ENCODE measurements around the gene EFTUD2.

The EFTUD2 gene

DNA sequence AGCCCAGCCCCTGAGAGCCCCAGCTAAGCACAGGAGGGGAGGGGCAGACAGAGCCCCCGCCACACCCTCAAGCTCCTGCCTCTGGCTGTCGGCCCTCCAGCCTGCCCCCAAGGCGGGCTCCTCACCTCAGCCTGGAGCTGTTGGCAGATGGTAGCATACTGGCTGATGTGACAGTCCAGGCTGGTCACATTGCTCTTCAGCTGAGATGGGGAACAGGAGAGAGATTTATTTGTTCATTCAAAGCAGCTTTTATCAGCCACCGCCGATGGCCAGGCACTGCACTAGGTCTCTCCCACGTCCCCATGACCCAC lies 33.5 kb upstream of the EFTUD2 start:
- Histone ChIP-seq H3K4me3 (ENCODE audit: low read depth, low read length) (no peak overlapping the region), H3K4me1 (ENCODE audit: control insufficient read depth, insufficient read depth, low read length) (no peaks in the 10 kb centered on the region), H3K9ac (ENCODE audit: low read depth, low read length) (no peak overlapping the region), H3K27me3 (ENCODE audit: control insufficient read depth, insufficient read depth, low read length) (no peaks in the 10 kb centered on the region), H3K36me3 (ENCODE audit: control insufficient read depth, insufficient read depth, low read length) (peaks cover 75% of the 10 kb centered on the region), H3K9me3 (ENCODE audit: control insufficient read depth, insufficient read depth, low read length) (no peaks in the 10 kb centered on the region)

DNA sequence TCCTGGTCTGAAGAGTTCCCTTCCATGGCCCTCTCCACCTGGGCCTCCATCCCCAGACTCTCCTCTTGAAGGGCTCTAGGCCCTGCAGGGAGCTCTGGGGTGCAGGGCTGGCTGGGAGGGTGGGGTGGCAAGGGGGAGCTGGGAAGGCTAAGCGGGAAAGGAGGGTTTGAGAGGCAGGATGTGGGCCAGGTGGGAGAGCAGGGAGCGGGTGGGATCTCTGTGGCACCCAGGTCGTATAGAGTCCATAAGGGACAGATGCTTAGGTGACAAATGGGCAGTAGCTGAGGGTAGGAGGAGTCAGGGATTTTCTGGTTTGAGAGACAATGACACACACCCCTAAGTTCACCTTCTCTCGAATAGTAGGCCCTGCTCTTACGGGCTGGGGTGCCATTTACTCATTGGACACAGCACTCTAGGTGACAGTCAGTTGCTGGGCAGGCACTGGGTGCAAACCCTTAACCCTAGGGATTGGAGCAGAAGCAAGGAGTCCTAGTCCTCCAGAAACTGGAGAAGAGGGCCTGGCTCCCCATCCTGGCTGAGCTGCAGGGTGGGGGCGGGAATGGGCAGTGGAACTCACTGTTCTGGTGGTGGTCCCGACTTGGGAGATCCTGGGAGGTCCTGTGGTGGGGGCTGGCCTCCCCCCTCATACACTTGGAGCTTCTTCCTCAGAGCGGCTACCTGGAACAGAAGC lies 33.0 kb upstream of the EFTUD2 start:
- Histone ChIP-seq H3K36me3 (ENCODE audit: control insufficient read depth, insufficient read depth, low read length) (peaks cover 76% of the 10 kb centered on the region), H3K9me3 (ENCODE audit: control insufficient read depth, insufficient read depth, low read length) (no peaks in the 10 kb centered on the region), H3K9ac (ENCODE audit: low read depth, low read length) (no peak overlapping the region), H3K4me3 (ENCODE audit: low read depth, low read length) (no peak overlapping the region), H3K27me3 (ENCODE audit: control insufficient read depth, insufficient read depth, low read length) (no peaks in the 10 kb centered on the region), H3K4me1 (ENCODE audit: control insufficient read depth, insufficient read depth, low read length) (no peaks in the 10 kb centered on the region)

DNA sequence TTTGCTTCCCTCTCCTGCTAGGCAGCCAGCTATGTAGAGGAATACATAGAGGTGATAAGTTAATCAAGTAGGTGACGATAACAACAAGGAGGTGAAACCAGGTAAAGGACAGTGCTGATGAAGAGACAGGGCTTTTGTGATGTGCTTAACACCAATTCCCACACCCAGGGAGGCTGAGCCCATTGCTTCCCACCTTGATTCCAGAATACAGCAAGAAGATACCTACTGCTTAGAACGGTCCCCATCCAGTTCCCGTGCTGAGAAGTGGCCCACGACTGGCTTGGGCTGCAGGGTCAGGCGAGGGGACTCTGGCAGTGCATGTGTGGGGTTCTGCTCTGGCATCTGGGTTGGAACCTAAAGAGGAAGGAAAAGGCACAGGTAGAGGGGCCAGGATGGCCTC lies 32.1 kb upstream of the EFTUD2 start:
- no peaks in the 10 kb centered on the region for H3K9me3 ChIP-seq (ENCODE audit: control insufficient read depth, insufficient read depth, low read length)
- H3K9ac ChIP-seq (ENCODE audit: low read depth, low read length), result no peak overlapping the region
- H3K4me3 ChIP-seq (ENCODE audit: low read depth, low read length), result no peak overlapping the region
- no peaks in the 10 kb centered on the region for H3K27me3 ChIP-seq (ENCODE audit: control insufficient read depth, insufficient read depth, low read length)
- no peaks in the 10 kb centered on the region for H3K4me1 ChIP-seq (ENCODE audit: control insufficient read depth, insufficient read depth, low read length)
- peaks cover 81% of the 10 kb centered on the region for H3K36me3 ChIP-seq (ENCODE audit: control insufficient read depth, insufficient read depth, low read length)

DNA sequence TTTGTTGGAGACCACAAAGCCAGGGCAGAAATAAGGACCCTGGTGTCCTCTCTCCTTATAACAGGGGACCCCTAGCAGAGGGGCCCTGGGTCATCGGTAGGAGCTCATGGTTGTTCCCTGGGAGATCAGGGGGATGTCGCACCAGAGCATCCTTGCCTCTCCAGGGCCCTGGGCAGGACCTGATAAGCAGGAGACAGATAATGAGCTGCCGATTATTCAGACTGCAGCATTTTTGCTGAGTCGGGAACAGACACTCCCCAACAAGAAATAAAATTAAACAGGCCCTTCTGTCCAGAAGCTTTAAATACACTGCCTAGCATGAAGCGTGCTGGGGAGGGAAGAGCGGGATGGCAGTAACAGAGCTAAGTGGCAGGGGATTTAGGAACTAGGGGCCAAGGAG lies 31.4 kb upstream of the EFTUD2 start:
- Histone ChIP-seq H3K36me3 (ENCODE audit: control insufficient read depth, insufficient read depth, low read length) (peaks cover 75% of the 10 kb centered on the region), H3K4me3 (ENCODE audit: low read depth, low read length) (no peak overlapping the region), H3K9ac (ENCODE audit: low read depth, low read length) (no peak overlapping the region), H3K9me3 (ENCODE audit: control insufficient read depth, insufficient read depth, low read length) (no peaks in the 10 kb centered on the region), H3K4me1 (ENCODE audit: control insufficient read depth, insufficient read depth, low read length) (no peaks in the 10 kb centered on the region), H3K27me3 (ENCODE audit: control insufficient read depth, insufficient read depth, low read length) (no peaks in the 10 kb centered on the region)

DNA sequence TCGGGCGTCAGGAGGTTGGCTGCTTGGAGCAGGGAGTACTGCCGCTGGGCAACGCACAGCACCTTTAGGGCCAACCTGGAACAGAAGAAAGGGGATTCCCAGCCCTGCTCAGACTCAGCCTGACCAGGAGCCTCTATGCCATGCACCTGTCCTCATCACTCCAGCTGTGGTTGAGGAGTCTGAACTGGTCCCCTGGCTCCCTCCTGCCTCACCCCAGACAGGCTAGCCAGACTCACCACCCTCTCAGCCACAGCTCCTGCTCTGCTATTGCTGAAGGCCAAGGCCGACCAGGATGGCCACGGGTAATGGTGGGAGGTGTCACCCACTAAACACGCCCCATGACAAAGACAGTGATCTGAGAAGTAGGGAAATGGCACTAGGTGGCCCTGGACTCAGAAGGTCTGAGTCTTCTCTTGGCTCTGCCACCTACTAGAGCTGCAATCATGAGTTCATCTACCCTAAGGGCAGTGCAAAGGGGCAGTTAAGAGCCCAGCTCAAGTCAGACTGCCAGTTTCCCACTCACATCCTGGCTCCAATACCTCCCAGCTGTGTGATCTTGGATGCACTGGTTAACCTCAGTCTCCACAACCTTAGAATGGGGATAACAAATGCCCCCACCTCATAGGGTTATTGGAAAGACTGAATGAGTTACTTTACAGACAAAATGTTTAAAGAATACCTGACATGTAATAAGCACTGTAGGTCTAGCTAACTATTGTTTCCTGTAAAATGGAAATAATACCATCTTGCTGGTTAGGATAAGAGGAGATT lies 29.9 kb upstream of the EFTUD2 start:
- no peak overlapping the region for H3K9ac ChIP-seq (ENCODE audit: low read depth, low read length)
- H3K36me3 ChIP-seq (ENCODE audit: control insufficient read depth, insufficient read depth, low read length), result peaks cover 59% of the 10 kb centered on the region
- H3K27me3 ChIP-seq (ENCODE audit: control insufficient read depth, insufficient read depth, low read length), result no peaks in the 10 kb centered on the region
- no peaks in the 10 kb centered on the region for H3K4me1 ChIP-seq (ENCODE audit: control insufficient read depth, insufficient read depth, low read length)
- no peak overlapping the region for H3K4me3 ChIP-seq (ENCODE audit: low read depth, low read length)
- no peaks in the 10 kb centered on the region for H3K9me3 ChIP-seq (ENCODE audit: control insufficient read depth, insufficient read depth, low read length)

DNA sequence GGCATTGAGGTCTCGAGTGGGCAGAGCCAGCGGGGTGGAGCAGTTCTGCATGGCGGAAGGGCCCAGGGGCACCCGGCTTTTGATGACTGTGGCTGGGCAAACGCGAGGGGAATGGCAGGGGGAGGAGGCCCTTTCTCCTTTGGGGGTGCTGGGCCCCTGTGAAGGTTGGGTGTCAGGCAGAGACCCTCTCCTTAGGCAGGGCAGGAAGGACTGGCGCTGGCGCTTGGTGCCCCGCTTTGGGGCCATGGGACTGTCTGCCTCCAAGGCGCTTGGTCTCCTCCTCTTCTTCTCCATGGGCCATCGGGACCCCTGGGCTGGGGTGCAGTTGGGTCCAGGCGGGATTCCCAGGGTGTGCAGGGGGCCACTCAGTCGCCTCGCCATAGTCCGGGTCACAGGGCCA lies 28.9 kb upstream of the EFTUD2 start:
- H3K36me3 ChIP-seq (ENCODE audit: control insufficient read depth, insufficient read depth, low read length), result peaks cover 51% of the 10 kb centered on the region
- no peaks in the 10 kb centered on the region for H3K9me3 ChIP-seq (ENCODE audit: control insufficient read depth, insufficient read depth, low read length)
- H3K27me3 ChIP-seq (ENCODE audit: control insufficient read depth, insufficient read depth, low read length), result no peaks in the 10 kb centered on the region
- H3K9ac ChIP-seq (ENCODE audit: low read depth, low read length), result no peak overlapping the region
- H3K4me3 ChIP-seq (ENCODE audit: low read depth, low read length), result no peak overlapping the region
- H3K4me1 ChIP-seq (ENCODE audit: control insufficient read depth, insufficient read depth, low read length), result no peaks in the 10 kb centered on the region

DNA sequence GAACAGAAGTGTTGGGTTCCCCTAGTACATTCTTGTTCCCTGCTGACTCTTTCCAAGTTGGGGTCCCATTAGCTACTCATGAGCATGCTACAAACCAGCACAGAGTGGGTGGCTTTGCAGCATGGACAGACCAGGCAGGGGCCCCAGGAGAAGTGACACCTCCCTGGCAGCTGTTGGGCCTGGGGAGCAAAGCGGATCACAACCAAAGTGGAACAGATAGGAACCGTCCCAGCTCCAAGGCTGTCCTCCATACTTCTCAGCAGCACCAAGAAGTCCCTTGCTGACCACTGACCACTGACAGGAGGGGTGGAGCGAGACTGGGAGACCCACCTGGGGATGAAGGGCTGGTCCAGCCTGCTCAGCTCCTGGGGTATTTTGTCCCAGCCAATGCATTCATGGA lies 28.5 kb upstream of the EFTUD2 start:
- Histone ChIP-seq H3K36me3 (ENCODE audit: control insufficient read depth, insufficient read depth, low read length) (peaks cover 47% of the 10 kb centered on the region), H3K27me3 (ENCODE audit: control insufficient read depth, insufficient read depth, low read length) (no peaks in the 10 kb centered on the region), H3K4me3 (ENCODE audit: low read depth, low read length) (no peak overlapping the region), H3K9ac (ENCODE audit: low read depth, low read length) (no peak overlapping the region), H3K9me3 (ENCODE audit: control insufficient read depth, insufficient read depth, low read length) (no peaks in the 10 kb centered on the region), H3K4me1 (ENCODE audit: control insufficient read depth, insufficient read depth, low read length) (no peaks in the 10 kb centered on the region)

DNA sequence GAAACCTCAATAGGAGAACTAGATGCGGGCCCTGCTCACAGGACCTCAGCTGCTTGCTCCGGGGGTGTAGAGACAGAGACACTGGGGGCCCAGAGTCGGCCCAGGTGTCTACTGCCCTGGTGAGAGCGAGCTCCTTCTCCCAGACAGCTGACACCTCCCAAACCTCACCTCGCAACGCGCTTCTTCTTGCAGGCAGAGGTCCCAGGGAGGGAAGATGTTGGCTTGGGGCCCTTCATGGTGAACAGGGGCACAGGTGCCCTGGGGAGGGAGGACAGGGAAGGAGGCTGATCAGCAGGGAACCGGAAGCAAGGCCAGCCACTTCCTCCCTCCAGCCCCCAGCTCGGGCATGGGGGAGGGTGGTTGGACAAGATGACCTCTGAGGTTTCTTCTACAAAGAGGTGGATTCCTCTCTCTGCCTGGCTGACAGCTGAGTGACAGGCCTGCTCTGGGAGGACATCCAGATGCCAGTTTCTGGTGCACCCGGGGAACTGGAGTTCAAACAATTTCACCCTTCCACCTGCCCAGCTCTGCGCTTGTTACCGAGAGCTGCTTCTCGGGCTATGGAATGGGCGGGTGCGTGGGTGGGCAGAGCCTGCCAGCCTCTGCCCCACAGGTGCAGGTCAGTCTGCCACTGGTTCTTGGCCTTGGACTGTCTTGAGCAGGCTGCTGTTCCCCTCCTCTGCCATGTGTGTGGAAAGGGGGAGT lies 27.7 kb upstream of the EFTUD2 start:
- no peak overlapping the region for H3K4me3 ChIP-seq (ENCODE audit: low read depth, low read length)
- no peaks in the 10 kb centered on the region for H3K9me3 ChIP-seq (ENCODE audit: control insufficient read depth, insufficient read depth, low read length)
- no peaks in the 10 kb centered on the region for H3K27me3 ChIP-seq (ENCODE audit: control insufficient read depth, insufficient read depth, low read length)
- no peak overlapping the region for H3K9ac ChIP-seq (ENCODE audit: low read depth, low read length)
- no peaks in the 10 kb centered on the region for H3K4me1 ChIP-seq (ENCODE audit: control insufficient read depth, insufficient read depth, low read length)
- H3K36me3 ChIP-seq (ENCODE audit: control insufficient read depth, insufficient read depth, low read length), result peaks cover 39% of the 10 kb centered on the region

DNA sequence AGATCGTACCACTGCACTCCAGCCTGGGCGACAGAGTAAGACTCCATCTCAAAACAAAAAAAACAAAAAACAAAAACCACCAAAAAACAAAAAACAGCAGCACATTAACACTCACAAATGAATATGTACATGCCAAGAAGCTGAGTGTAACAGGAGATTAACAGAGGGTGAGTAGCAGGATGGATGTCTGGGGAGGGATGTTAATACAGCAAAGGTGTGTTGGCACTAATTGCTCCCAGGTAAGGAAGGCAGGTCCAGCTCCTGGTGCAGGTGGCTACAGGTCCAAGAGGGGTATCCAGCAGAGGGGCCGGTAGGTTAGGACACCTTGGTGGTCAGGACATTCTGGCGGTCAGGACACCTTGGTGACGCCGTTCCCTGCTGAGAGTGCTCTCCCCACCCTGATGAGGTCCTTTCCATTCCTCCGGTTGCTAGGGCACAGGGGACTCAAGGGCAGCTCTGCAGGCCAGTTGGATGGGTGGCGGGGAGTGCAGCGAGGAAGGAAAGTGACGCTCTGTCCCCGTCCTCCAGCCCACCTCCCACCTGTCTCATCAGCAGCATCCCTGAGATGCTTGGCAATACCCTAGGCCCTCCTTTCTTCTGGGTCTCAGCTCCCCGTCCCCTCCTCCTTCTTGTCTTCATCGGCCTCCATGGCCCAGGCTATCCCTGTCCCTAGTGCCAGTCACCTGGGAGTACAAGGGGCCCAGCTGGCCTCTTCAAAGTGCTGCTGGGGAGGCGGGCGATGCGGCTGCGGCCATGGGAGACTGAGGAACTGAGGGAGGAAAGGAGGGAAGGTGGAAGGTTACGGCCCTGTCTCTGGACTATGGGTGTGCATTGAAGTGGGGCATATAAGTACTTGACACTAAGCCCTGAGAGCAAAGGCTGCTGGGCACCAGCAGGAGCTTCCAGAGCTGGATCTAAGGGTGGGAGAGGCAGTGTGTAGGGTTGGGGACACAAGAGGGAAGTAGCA lies 26.8 kb upstream of the EFTUD2 start:
- H3K9ac ChIP-seq (ENCODE audit: low read depth, low read length), result no peak overlapping the region
- peaks cover 3% of the 10 kb centered on the region for H3K4me1 ChIP-seq (ENCODE audit: control insufficient read depth, insufficient read depth, low read length)
- no peaks in the 10 kb centered on the region for H3K27me3 ChIP-seq (ENCODE audit: control insufficient read depth, insufficient read depth, low read length)
- H3K36me3 ChIP-seq (ENCODE audit: control insufficient read depth, insufficient read depth, low read length), result peaks cover 32% of the 10 kb centered on the region
- H3K9me3 ChIP-seq (ENCODE audit: control insufficient read depth, insufficient read depth, low read length), result no peaks in the 10 kb centered on the region
- H3K4me3 ChIP-seq (ENCODE audit: low read depth, low read length), result no peak overlapping the region

DNA sequence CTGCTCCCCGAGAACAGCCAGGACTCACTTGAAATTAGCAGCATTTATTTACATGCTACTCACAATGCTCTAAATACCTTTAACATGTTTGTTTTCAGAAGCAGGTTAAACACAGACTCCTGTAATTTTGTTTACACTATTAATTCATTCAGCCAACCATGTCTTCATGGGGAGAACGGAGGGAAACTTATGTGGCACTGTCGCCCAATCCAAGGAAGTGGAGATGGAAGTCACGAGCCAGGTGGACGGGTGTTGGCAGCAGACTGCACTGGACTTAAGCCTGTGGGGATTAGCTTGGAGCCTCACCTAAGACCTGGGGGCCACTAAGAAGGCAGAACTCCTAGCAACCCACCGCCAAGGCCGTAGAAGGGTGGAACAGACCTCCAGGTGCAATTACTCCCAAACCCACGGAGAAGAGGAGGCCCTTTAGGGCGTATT lies 24.9 kb upstream of the EFTUD2 start:
- H3K9ac ChIP-seq (ENCODE audit: low read depth, low read length), result peak overlapping the region; percentile 24
- H3K9me3 ChIP-seq (ENCODE audit: control insufficient read depth, insufficient read depth, low read length), result no peaks in the 10 kb centered on the region

DNA sequence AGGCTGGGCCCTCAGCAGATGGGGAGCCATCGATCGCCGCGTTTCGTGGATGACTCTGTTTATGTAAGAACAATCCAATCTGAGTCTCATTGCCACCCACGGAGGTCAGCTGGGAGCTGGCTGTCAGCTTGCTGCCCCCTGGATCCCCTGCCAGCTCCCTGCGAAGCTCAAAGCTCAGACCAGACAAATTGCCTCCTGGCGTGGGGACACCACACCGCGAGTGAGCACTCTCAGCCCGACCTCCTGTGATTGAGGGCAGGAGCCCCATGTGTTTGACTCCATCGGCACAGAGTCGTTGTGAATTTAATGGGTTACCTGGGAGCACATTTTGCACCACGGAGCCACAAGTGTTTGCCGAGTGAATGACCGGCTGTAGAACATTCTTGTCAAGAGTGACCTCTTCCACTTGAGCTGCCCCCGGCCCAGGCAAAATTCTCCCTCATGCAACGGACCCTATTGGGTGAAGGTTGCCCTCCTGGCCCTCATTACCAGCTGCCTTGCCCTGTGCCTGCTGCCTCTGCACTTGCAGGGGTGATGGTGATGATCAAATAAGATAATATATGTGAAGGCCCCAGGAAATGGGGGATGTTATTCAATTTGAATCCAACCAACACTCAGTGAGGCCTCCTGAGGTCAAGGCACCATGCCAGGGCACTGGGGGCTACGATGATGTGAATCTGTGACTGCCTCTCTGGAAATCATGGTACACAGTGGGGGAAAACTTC lies 23.7 kb upstream of the EFTUD2 start:
- no peak overlapping the region for H3K9ac ChIP-seq (ENCODE audit: low read depth, low read length)

More for the DNA sequence above, 24.9 kb upstream of the EFTUD2 start:
- H3K4me1 ChIP-seq (ENCODE audit: control insufficient read depth, insufficient read depth, low read length), result peaks cover 13% of the 10 kb centered on the region
- H3K27me3 ChIP-seq (ENCODE audit: control insufficient read depth, insufficient read depth, low read length), result peaks cover 6% of the 10 kb centered on the region
- no peak overlapping the region for H3K4me3 ChIP-seq (ENCODE audit: low read depth, low read length)
- peaks cover 20% of the 10 kb centered on the region for H3K36me3 ChIP-seq (ENCODE audit: control insufficient read depth, insufficient read depth, low read length)

More for the DNA sequence above, 23.7 kb upstream of the EFTUD2 start:
- peaks cover 8% of the 10 kb centered on the region for H3K36me3 ChIP-seq (ENCODE audit: control insufficient read depth, insufficient read depth, low read length)
- H3K4me1 ChIP-seq (ENCODE audit: control insufficient read depth, insufficient read depth, low read length), result peaks cover 13% of the 10 kb centered on the region
- no peak overlapping the region for H3K4me3 ChIP-seq (ENCODE audit: low read depth, low read length)
- H3K9me3 ChIP-seq (ENCODE audit: control insufficient read depth, insufficient read depth, low read length), result no peaks in the 10 kb centered on the region
- peaks cover 6% of the 10 kb centered on the region for H3K27me3 ChIP-seq (ENCODE audit: control insufficient read depth, insufficient read depth, low read length)
